Esophagus squamous epithelium (tissue), 4 donors: ENCODE measurements around the gene CRELD2.

Source experiments
- POLR2A ChIP-seq, 4 donors: fragments of 450-650 bp; IDR thresholded peaks; one replicate each; pipeline ENCODE4 v1.6.1; 2017; ENCODE audit warnings: antibody characterized with exemption in 4 of 4, mild to moderate bottlenecking in 4 of 4, moderate library complexity in 3 of 4
- TF ChIP-seq, protein P1 (sequence below), 6 experiments: fragments of 450-650 bp in 4 of 6; fragments of 200-600 bp in 2 of 6; sonication (generic) in 2 of 6; IDR thresholded peaks; one replicate each; pipeline ENCODE4 v1.5.1; 2016 to 2019; ENCODE audit warnings: antibody characterized with exemption in 6 of 6, mild to moderate bottlenecking in 4 of 6, moderate library complexity in 4 of 6

DNA sequence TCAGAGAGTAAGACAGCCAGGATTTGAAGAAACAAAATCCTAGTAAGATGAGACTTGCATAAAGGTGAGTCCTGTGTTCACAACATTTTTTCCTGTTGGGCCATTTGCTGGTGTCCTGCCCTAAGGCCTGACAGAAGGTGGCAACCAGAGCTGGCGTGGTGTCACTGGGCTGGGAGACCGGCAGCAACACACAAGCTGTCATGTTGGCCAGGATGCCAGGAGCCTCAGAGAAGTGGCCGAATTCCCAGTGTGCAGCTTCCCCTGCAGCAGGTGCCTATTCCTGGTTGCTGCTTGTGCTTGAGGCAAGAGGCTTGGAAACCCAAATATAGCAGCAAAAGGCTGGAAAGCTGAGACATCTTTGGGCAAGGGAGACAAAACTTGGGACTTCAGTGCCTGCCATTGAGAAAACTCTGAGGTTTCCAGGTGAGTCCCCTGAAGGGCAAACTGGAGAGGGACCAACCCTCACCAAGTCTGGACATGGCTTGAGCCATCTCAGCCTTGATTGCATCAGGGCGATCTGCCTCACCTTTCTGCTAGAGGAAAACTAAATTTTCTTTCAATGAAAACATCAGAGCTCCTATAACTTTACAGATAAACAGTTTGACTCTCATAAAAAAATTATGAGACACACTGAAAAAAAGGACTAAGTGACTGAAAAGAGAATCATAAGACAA lies 26.1 kb upstream of the CRELD2 start:
- TF ChIP-seq, protein P1, sequence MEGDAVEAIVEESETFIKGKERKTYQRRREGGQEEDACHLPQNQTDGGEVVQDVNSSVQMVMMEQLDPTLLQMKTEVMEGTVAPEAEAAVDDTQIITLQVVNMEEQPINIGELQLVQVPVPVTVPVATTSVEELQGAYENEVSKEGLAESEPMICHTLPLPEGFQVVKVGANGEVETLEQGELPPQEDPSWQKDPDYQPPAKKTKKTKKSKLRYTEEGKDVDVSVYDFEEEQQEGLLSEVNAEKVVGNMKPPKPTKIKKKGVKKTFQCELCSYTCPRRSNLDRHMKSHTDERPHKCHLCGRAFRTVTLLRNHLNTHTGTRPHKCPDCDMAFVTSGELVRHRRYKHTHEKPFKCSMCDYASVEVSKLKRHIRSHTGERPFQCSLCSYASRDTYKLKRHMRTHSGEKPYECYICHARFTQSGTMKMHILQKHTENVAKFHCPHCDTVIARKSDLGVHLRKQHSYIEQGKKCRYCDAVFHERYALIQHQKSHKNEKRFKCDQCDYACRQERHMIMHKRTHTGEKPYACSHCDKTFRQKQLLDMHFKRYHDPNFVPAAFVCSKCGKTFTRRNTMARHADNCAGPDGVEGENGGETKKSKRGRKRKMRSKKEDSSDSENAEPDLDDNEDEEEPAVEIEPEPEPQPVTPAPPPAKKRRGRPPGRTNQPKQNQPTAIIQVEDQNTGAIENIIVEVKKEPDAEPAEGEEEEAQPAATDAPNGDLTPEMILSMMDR (IDR thresholded peaks at IDR 0.05): no peak
- no peak for TF ChIP-seq POLR2A (IDR thresholded peaks at IDR 0.05)
